Tibial artery (tissue), 4 donors: ENCODE data around the gene GRWD1.

Source experiments
- DNase-seq, 2 donors: peaks; one replicate each; pipeline ENCODE4 v3.0.0-alpha.2; 2019
- H3K27ac ChIP-seq, 2 donors: fragments of 200-600 bp; sonication (generic) in 1 of 2; 1 replicate in 1 of 2; 2 replicates in 1 of 2; pipeline ENCODE4 v1.5.1; 2018 to 2019; ENCODE audit warnings: mild to moderate bottlenecking in 1 of 2
- H3K27me3 ChIP-seq, 2 donors: fragments of 200-600 bp; sonication (generic) in 1 of 2; one replicate each; pipeline versions ENCODE4 v1.5.1 to v1.6.0; 2016 to 2019
- H3K36me3 ChIP-seq, 3 donors: fragments of 200-600 bp; sonication (generic) in 2 of 3; one replicate each; pipeline ENCODE4 v1.5.1; 2016 to 2019; ENCODE audit warnings: mild to moderate bottlenecking in 2 of 3
- H3K4me1 ChIP-seq, 4 donors: fragments of 200-600 bp; sonication (generic) in 2 of 4; 1 replicate in 3 of 4; 2 replicates in 1 of 4; pipeline ENCODE4 v1.5.1; 2016 to 2019
- H3K4me3 ChIP-seq, 2 donors: fragments of 200-600 bp; sonication (generic) in 1 of 2; 1 replicate in 1 of 2; 2 replicates in 1 of 2; pipeline ENCODE4 v1.5.1; 2018 to 2019; ENCODE audit warnings: mild to moderate bottlenecking in 2 of 2
- H3K9me3 ChIP-seq, 3 donors: fragments of 200-600 bp; sonication (generic) in 1 of 3; one replicate each; pipeline ENCODE4 v1.5.1; 2016 to 2019
- intact Hi-C: fragments of 100-400 bp; cut with DNase I; formaldehyde crosslinking; loops from one replicate; pipeline ENCODE4 v1.15.0; 2023; ENCODE audit warnings: low total_unique reads
- TF ChIP-seq, protein P1 (sequence below), 2 experiments: fragments of 200-600 bp in 1 of 2; fragments of 450-650 bp in 1 of 2; IDR thresholded peaks; one replicate each; pipeline ENCODE4 v1.5.1; 2017 to 2019; ENCODE audit warnings: antibody characterized with exemption in 2 of 2, mild to moderate bottlenecking in 1 of 2, moderate library complexity in 1 of 2

Gene GRWD1

DNA sequence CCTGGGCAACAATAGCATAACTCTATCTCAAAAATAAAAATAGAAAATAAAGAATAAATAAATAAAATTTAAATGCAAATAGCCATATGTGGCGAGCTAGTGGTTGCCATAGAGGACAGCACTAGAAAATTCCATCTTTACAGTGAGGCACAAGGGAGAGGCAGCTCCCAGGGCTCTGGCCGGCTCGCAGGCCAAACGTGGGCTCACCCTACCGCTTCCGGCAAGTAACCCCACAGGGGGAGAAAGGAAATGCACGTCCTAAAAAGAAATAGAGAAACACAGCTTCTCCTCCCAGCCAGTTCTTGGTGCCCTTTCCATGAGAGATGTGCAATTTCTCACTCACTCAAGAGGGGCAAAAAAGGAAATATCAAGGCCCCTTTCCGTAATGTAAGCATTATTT lies 12.4 kb upstream of the GRWD1 start:
- Histone ChIP-seq H3K36me3 (no peaks in the 10 kb centered on the region), H3K27ac (no peak overlapping the region), H3K9me3 (no peaks in the 10 kb centered on the region), H3K27me3 (peaks cover 0 to 33% of the 10 kb centered on the region in 2 donors), H3K4me1 (no peaks in the 10 kb centered on the region), H3K4me3 (no peak overlapping the region)
- DNase-seq: no peak
- TF ChIP-seq, protein P1, sequence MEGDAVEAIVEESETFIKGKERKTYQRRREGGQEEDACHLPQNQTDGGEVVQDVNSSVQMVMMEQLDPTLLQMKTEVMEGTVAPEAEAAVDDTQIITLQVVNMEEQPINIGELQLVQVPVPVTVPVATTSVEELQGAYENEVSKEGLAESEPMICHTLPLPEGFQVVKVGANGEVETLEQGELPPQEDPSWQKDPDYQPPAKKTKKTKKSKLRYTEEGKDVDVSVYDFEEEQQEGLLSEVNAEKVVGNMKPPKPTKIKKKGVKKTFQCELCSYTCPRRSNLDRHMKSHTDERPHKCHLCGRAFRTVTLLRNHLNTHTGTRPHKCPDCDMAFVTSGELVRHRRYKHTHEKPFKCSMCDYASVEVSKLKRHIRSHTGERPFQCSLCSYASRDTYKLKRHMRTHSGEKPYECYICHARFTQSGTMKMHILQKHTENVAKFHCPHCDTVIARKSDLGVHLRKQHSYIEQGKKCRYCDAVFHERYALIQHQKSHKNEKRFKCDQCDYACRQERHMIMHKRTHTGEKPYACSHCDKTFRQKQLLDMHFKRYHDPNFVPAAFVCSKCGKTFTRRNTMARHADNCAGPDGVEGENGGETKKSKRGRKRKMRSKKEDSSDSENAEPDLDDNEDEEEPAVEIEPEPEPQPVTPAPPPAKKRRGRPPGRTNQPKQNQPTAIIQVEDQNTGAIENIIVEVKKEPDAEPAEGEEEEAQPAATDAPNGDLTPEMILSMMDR (IDR thresholded peaks at IDR 0.05): no peak
- intact Hi-C loops: no loop called here

DNA sequence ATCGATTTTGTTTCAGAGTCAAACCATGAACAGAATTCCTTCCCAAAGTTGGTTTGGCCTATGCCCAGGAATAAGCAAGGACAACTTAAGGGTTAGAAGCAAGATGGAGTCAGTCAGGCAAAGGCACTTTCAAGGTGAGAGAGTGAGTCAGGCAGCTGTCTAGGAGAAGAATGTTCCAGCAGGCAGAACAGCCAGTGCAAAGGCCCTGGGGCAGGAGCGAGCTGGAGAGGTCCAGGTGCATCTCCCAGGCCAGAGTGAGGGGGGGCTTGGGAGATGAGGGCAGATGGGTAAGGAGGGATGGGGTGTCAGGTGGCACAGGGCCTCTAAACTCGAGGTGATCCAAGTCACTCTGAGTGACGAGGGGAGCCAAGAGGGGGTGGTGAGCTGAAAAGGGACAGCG lies 9.2 kb upstream of the GRWD1 start:
- H3K27ac ChIP-seq: no peak overlapping the region
- TF ChIP-seq, protein P1 (IDR thresholded peaks at IDR 0.05): no peak
- H3K9me3 ChIP-seq: no peaks in the 10 kb centered on the region
- H3K27me3 ChIP-seq: peaks cover 0 to 56% of the 10 kb centered on the region in 2 donors
- intact Hi-C loops: no loop called here
- H3K4me3 ChIP-seq: no peak overlapping the region
- no peak for DNase-seq
- no peaks in the 10 kb centered on the region for H3K4me1 ChIP-seq
- H3K36me3 ChIP-seq: peaks cover 0 to 2% (median 0%) of the 10 kb centered on the region in 3 donors

DNA sequence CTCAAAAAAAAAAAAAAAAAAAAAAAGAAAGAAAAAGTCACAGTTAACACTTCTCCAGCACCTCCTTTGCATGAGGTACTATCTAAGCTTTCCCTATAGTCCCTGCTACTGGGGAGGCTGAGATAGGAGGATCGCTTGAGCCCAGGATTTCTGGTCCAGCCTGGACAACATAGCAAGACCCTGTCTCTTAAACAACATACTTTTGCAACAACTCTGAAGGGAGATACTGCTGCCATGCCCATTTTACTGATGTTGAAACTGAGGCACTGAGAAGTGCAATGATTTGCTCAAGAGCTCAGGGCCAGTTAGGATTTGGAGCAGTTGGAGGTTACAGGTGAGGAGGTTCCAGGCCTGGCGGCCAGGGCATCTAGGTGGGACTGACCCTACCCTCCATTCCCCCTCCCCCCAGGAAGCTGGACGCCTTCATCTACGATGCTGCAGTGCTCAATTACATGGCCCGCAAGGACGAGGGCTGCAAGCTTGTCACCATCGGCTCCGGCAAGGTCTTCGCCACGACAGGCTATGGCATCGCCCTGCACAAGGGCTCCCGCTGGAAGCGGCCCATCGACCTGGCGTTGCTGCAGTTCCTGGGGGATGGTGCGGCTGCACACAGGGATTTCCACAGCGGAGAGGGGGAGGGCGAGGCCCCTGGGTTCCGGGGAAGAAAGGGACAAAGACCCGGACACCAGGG lies 4.3 kb upstream of the GRWD1 start:
- no peaks in the 10 kb centered on the region for H3K9me3 ChIP-seq
- no peak overlapping the region for H3K4me3 ChIP-seq
- DNase-seq: no peak
- no peak overlapping the region for H3K27ac ChIP-seq
- H3K27me3 ChIP-seq: peaks cover 0 to 53% of the 10 kb centered on the region in 2 donors
- peaks cover 0 to 26% (median 20%) of the 10 kb centered on the region in 4 donors for H3K4me1 ChIP-seq
- peaks cover 0 to 3% (median 0%) of the 10 kb centered on the region in 3 donors for H3K36me3 ChIP-seq
- TF ChIP-seq, protein P1 (IDR thresholded peaks at IDR 0.05): no peak
- intact Hi-C loops: no loop called here

DNA sequence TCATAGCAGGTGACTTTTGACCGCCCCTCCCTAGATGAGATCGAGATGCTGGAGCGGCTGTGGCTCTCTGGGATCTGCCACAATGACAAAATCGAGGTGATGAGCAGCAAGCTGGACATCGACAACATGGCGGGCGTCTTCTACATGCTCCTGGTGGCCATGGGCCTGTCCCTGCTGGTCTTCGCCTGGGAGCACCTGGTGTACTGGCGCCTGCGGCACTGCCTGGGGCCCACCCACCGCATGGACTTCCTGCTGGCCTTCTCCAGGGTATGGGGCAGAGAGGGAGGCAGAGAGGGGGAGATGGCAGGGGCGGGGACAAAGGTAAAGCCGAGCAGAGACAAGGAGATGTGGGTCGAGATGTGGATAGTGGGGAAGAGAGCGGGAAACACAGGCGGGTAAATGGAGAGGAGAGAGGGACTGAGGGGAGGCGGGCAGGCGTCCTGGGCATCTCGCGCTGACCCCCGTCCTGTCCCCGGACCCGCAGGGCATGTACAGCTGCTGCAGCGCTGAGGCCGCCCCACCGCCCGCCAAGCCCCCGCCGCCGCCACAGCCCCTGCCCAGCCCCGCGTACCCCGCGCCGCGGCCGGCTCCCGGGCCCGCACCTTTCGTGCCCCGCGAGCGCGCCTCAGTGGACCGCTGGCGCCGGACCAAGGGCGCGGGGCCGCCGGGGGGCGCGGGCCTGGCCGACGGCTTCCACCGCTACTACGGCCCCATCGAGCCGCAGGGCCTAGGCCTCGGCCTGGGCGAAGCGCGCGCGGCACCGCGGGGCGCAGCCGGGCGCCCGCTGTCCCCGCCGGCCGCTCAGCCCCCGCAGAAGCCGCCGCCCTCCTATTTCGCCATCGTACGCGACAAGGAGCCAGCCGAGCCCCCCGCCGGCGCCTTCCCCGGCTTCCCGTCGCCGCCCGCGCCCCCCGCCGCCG lies 3.4 kb upstream of the GRWD1 start:
- H3K27me3 ChIP-seq: peaks cover 0 to 46% of the 10 kb centered on the region in 2 donors
- intact Hi-C loops: no loop called here

DNA sequence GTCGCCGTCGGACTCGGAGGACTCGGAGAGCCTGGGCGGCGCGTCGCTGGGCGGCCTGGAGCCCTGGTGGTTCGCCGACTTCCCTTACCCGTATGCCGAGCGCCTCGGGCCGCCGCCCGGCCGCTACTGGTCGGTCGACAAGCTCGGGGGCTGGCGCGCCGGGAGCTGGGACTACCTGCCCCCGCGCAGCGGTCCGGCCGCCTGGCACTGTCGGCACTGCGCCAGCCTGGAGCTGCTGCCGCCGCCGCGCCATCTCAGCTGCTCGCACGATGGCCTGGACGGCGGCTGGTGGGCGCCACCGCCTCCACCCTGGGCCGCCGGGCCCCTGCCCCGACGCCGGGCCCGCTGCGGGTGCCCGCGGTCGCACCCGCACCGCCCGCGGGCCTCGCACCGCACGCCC lies 2.5 kb upstream of the GRWD1 start:
- H3K27ac ChIP-seq: no peak overlapping the region
- peaks cover 0 to 27% (median 21%) of the 10 kb centered on the region in 4 donors for H3K4me1 ChIP-seq
- H3K4me3 ChIP-seq: peak overlapping the region; percentile 82 to 99
- peaks cover 10 to 14% (median 13%) of the 10 kb centered on the region in 3 donors for H3K36me3 ChIP-seq
- H3K27me3 ChIP-seq: peaks cover 0 to 39% of the 10 kb centered on the region in 2 donors
- no peak for DNase-seq
- TF ChIP-seq, protein P1 (IDR thresholded peaks at IDR 0.05): no peak
- no peaks in the 10 kb centered on the region for H3K9me3 ChIP-seq
- intact Hi-C loops: no loop called here

More for the DNA sequence above, 3.4 kb upstream of the GRWD1 start:
- no peak overlapping the region for H3K27ac ChIP-seq
- H3K36me3 ChIP-seq: peaks cover 2 to 7% (median 5%) of the 10 kb centered on the region in 3 donors
- TF ChIP-seq, protein P1 (IDR thresholded peaks at IDR 0.05): no peak
- H3K4me3 ChIP-seq: no peak overlapping the region
- no peaks in the 10 kb centered on the region for H3K9me3 ChIP-seq
- no peak for DNase-seq
- peaks cover 0 to 27% (median 21%) of the 10 kb centered on the region in 4 donors for H3K4me1 ChIP-seq
